Erythroblast (primary cell): Measurements from ENCODE around the gene AKAP4.

Experiments
- GATA1 ChIP-seq: IDR thresholded peaks from 2 replicates; pipeline ENCODE4 v1.6.1; 2011; ENCODE audit warnings: low read depth, mild to moderate bottlenecking, control low read depth, low read length, moderate library complexity
- POLR2A ChIP-seq: IDR thresholded peaks from 2 replicates; pipeline ENCODE4 v1.6.1; 2011; ENCODE audit warnings: mild to moderate bottlenecking, low read length

DNA sequence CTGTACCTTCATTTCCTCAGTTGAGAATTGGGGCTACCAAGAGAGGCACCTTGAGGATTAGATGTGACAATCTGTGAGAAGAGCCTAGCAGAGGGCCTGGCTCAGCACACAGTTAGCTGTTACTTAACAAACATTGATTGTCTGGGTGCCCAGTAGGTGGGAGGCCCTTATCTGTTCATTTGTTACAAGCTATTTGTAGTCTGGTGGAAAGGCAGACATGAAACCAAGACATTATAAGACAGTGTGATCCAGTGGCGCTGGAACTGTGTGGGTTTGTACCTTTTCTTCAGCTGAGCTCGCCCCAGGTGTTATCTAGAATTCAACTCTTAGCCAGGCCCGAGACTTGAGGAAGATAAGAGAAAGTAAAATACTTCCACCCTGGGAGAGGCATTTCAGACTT lies 16.9 kb downstream of the AKAP4 start:
- no peak for TF ChIP-seq POLR2A
- no peak for TF ChIP-seq GATA1
